Natural killer cell (primary cell): ENCODE measurements around the gene MTPN. TPM values are rescaled to one million over a fixed set of nuclear protein-coding genes. Genes with fewer than 3 reads are reported as not detected.

Experiments
- ATAC-seq, 3 donors: fragments of 150-1000 bp in 2 of 3; fragments of 200-7000 bp in 1 of 3; cut with Tn5 transposase; 1 replicate in 1 of 3; 2 replicates in 2 of 3; pipeline ENCODE4 v1.10.0; 2021; ENCODE audit warnings: mild to moderate bottlenecking in 2 of 3, moderate library complexity in 2 of 3
- DNase-seq, 2 donors: peaks; one replicate each; pipeline versions ENCODE4 v3.0.0 to v3.0.0-alpha.2; 2013 to 2021; ENCODE audit warnings: mixed read lengths in 1 of 2
- H3K27ac ChIP-seq: one replicate; pipeline ENCODE4 v1.5.1; 2013; ENCODE audit warnings: mild to moderate bottlenecking, low read length
- H3K27me3 ChIP-seq: one replicate; pipeline ENCODE4 v1.6.1; 2013; ENCODE audit warnings: low read length; ENCODE audit not compliant: control insufficient read depth, insufficient read depth
- H3K36me3 ChIP-seq: one replicate; pipeline ENCODE4 v1.6.1; 2013; ENCODE audit warnings: low read length; ENCODE audit not compliant: control insufficient read depth, insufficient read depth
- H3K4me1 ChIP-seq: one replicate; pipeline ENCODE4 v1.6.1; 2013; ENCODE audit warnings: low read length; ENCODE audit not compliant: control insufficient read depth, insufficient read depth
- H3K4me3 ChIP-seq: one replicate; pipeline ENCODE4 v1.5.1; 2013; ENCODE audit warnings: low read length
- H3K9me3 ChIP-seq: one replicate; pipeline ENCODE4 v1.6.1; 2013; ENCODE audit warnings: low read length; ENCODE audit not compliant: control insufficient read depth, insufficient read depth
- H3K27ac Mint-ChIP-seq, 2 donors: one replicate each; pipeline ENCODE4 v1.8.0; 2022; ENCODE audit warnings: mild to moderate bottlenecking in 2 of 2, mixed read lengths in 2 of 2, moderate library complexity in 1 of 2
- H3K27me3 Mint-ChIP-seq, 2 donors: one replicate each; pipeline ENCODE4 v1.8.0; 2022; ENCODE audit warnings: low read depth in 2 of 2, mixed read lengths in 2 of 2
- H3K36me3 Mint-ChIP-seq: one replicate; pipeline ENCODE4 v1.8.0; 2022; ENCODE audit warnings: mixed read lengths
- H3K4me1 Mint-ChIP-seq, 2 donors: one replicate each; pipeline ENCODE4 v1.8.0; 2022; ENCODE audit warnings: mixed read lengths in 2 of 2
- H3K4me3 Mint-ChIP-seq: one replicate; pipeline ENCODE4 v1.8.0; 2022; ENCODE audit warnings: mild to moderate bottlenecking, moderate library complexity, mixed read lengths
- H3K9me3 Mint-ChIP-seq, 2 donors: one replicate each; pipeline ENCODE4 v1.8.0; 2022; ENCODE audit warnings: mixed read lengths in 2 of 2
- CTCF ChIP-seq: fragments of 200-600 bp; IDR thresholded peaks from one replicate; pipeline ENCODE4 v1.8.0; 2022; ENCODE audit warnings: antibody characterized with exemption
- WGBS: methylation state at CpG from one replicate; pipeline ENCODE4 v1.1.7; 2013; ENCODE audit warnings: missing lambda C conversion rate; ENCODE audit not compliant: insufficient coverage; 5-methylcytosine and 5-hydroxymethylcytosine counted together
- intact Hi-C: fragments of 100-400 bp; cut with micrococcal nuclease; formaldehyde crosslinking; loops from one replicate; pipeline ENCODE4 v1.14.2; 2022
- total RNA-seq, 4 donors: library from RNA; stranded (reverse); fragments of 120-200 nt in 1 of 4; gene quantifications; one replicate each; pipeline versions ENCODE4 v1.2.3 to v1.2.4, GENCODE V29; 2013 to 2022

Gene MTPN
- total RNA-seq, 3 donors from 2014 or later (not counting 1 experiment from before 2014, with no cell fraction given) = 161 to 170 (median 165) TPM

GRCh38 chr7:135995748-135996147, 18.6 kb upstream of the MTPN start:
- Mint-ChIP-seq H3K27ac (no peak overlapping the region), H3K27me3 (no peaks in the 10 kb centered on the region), H3K4me1 (peaks cover 22 to 24% of the 10 kb centered on the region in 2 donors), H3K9me3 (no peaks in the 10 kb centered on the region), H3K4me3 (no peak overlapping the region), H3K36me3 (no peaks in the 10 kb centered on the region)
- Histone ChIP-seq H3K27ac (no peak overlapping the region), H3K27me3 (no peaks in the 10 kb centered on the region), H3K36me3 (no peaks in the 10 kb centered on the region), H3K9me3 (peaks cover 5% of the 10 kb centered on the region), H3K4me3 (no peak overlapping the region), H3K4me1 (peaks cover 17% of the 10 kb centered on the region)
- 92% methylated on average over 2 of the region's 2 CpGs for WGBS
- no peak for DNase-seq
- intact Hi-C loops = no loop called here
- no peak for TF ChIP-seq CTCF
- ATAC-seq = no peak

GRCh38 chr7:135994466-135995205, 17.5 kb upstream of the MTPN start:
- Histone ChIP-seq H3K27ac (peak overlapping the region; percentile 71), H3K27me3 (no peaks in the 10 kb centered on the region), H3K36me3 (no peaks in the 10 kb centered on the region), H3K4me1 (peaks cover 17% of the 10 kb centered on the region), H3K9me3 (peaks cover 5% of the 10 kb centered on the region), H3K4me3 (no peak overlapping the region)
- Mint-ChIP-seq H3K4me1 (peaks cover 24 to 29% of the 10 kb centered on the region in 2 donors), H3K4me3 (no peak overlapping the region), H3K27me3 (no peaks in the 10 kb centered on the region), H3K27ac (peak overlapping the region; percentile 76 to 86), H3K9me3 (no peaks in the 10 kb centered on the region), H3K36me3 (no peaks in the 10 kb centered on the region)
- DNase-seq (no peak), ATAC-seq (no peak)
- intact Hi-C loops = no loop called here
- TF ChIP-seq CTCF = no peak
- WGBS = 79% methylated on average over 6 of the region's 6 CpGs

- Histone ChIP-seq H3K27me3 (no peaks in the 10 kb centered on the region), H3K27ac (peak overlapping the region; percentile 71), H3K9me3 (peaks cover 5% of the 10 kb centered on the region), H3K36me3 (no peaks in the 10 kb centered on the region), H3K4me1 (peaks cover 17% of the 10 kb centered on the region), H3K4me3 (no peak overlapping the region)
- H3K36me3 Mint-ChIP-seq = no peaks in the 10 kb centered on the region
- ATAC-seq (peak; percentile 61 to 83 (median 71)), DNase-seq (peak in 1 of 2 donors; percentile 40)
- peak overlapping the region; percentile 76 to 86 for H3K27ac Mint-ChIP-seq
- TF ChIP-seq CTCF = no peak
- 80% methylated on average over 1 of the region's 3 CpGs for WGBS
- H3K4me3 Mint-ChIP-seq = peak overlapping the region; percentile 71
- H3K9me3 Mint-ChIP-seq = no peaks in the 10 kb centered on the region
- H3K27me3 Mint-ChIP-seq = no peaks in the 10 kb centered on the region
- H3K4me1 Mint-ChIP-seq = peaks cover 24 to 29% of the 10 kb centered on the region in 2 donors
- intact Hi-C loops = no loop called here
Measured at GRCh38 chr7:135993950-135994349, 16.8 kb upstream of the MTPN start.

- DNase-seq (no peak), ATAC-seq (no peak)
- H3K4me1 ChIP-seq = peaks cover 17% of the 10 kb centered on the region
- no peak for TF ChIP-seq CTCF
- no peak overlapping the region for H3K27ac Mint-ChIP-seq
- no peak overlapping the region for H3K4me3 Mint-ChIP-seq
- intact Hi-C loops = no loop called here
- H3K27ac ChIP-seq = no peak overlapping the region
- H3K36me3 Mint-ChIP-seq = no peaks in the 10 kb centered on the region
- 91% methylated on average over 1 of the region's 2 CpGs for WGBS
- H3K4me3 ChIP-seq = no peak overlapping the region
- peaks cover 5% of the 10 kb centered on the region for H3K9me3 ChIP-seq
- no peaks in the 10 kb centered on the region for H3K27me3 Mint-ChIP-seq
- peaks cover 24 to 29% of the 10 kb centered on the region in 2 donors for H3K4me1 Mint-ChIP-seq
- H3K27me3 ChIP-seq = no peaks in the 10 kb centered on the region
- no peaks in the 10 kb centered on the region for H3K36me3 ChIP-seq
- no peaks in the 10 kb centered on the region for H3K9me3 Mint-ChIP-seq
Measured at GRCh38 chr7:135991906-135992305, 14.7 kb upstream of the MTPN start.
